ENCODE measurements around the gene U2AF1L4. TPM values are rescaled to one million over a fixed set of nuclear protein-coding genes. Genes with fewer than 3 reads are reported as not detected.

The U2AF1L4 gene
- total and polyA plus RNA-seq, 2 donors (not counting 1 experiment from before 2014, with no cell fraction given) = 62.1 to 89.7 TPM

GRCh38 chr19:35766571-35767104 lies 21.4 kb upstream of the U2AF1L4 start:
- Mint-ChIP-seq H3K27me3 (no peaks in the 10 kb centered on the region), H3K9me3 (ENCODE audit: insufficient read depth) (no peaks in the 10 kb centered on the region), H3K4me3 (no peak overlapping the region), H3K4me1 (peaks cover 3% of the 10 kb centered on the region), H3K27ac (no peak overlapping the region)
- H3K4me3 ChIP-seq (ENCODE audit: control extremely low read depth in 1 of 5, extremely low read depth in 1 of 5, insufficient read depth in 1 of 5, low read depth in 2 of 5, low read length in 4 of 5) = no peak overlapping the region
- no peak for ATAC-seq (ENCODE audit: low read depth)
- WGBS (ENCODE audit: insufficient coverage) = 81% methylated on average over 4 of the region's 11 CpGs
- intact Hi-C loops (cut with micrococcal nuclease) = no loop called here
- peaks cover 0 to 12% of the 10 kb centered on the region in 2 experiments for H3K36me3 ChIP-seq (replicated peaks in 1 of 2; ENCODE audit: control extremely low read depth in 1 of 2, control insufficient read depth in 1 of 2, extremely low read depth in 1 of 2, insufficient read depth in 2 of 2, low read length in 1 of 2)
- H3K27ac ChIP-seq (ENCODE audit: low read length in 2 of 2) = no peak overlapping the region
- no peak overlapping the region for H2AFZ ChIP-seq (ENCODE audit: insufficient read depth, low read depth, low read length, poor library complexity, severe bottlenecking)
- no peak for DNase-seq
- no peak overlapping the region for H3K4me2 ChIP-seq (replicated peaks; ENCODE audit: low read depth, low read length, poor library complexity, severe bottlenecking)
- peaks cover 6% of the 10 kb centered on the region for H3K79me2 ChIP-seq (ENCODE audit: control insufficient read depth, insufficient read depth, low read length)
- TF ChIP-seq EZH2 (IDR thresholded peaks at IDR 0.05; ENCODE audit: borderline replicate concordance, insufficient read depth, low read depth, low read length, poor library complexity, severe bottlenecking) (no peak), CTCF (IDR thresholded peaks at IDR 0.05) (no peak)
- no peaks in the 10 kb centered on the region for H3K4me1 ChIP-seq (ENCODE audit: control insufficient read depth in 2 of 2, insufficient read depth in 2 of 2, low read length in 2 of 2)
- H4K20me1 ChIP-seq (ENCODE audit: control insufficient read depth, insufficient read depth, low read length, poor library complexity, severe bottlenecking) = no peaks in the 10 kb centered on the region
- POLR2A ChIA-PET = interaction anchor here (1.0 kb wide), 1 partner anchor 26 kb away, joined by 3 read pairs; no protein-coding TSS in a partner anchor
- no peaks in the 10 kb centered on the region for H3K9me3 ChIP-seq (ENCODE audit: control extremely low read depth in 1 of 3, control insufficient read depth in 2 of 3, insufficient read depth in 1 of 3, low read length in 2 of 3)
- H3K9ac ChIP-seq (ENCODE audit: low read length) = no peak overlapping the region
- CTCF ChIA-PET = interaction anchor here (0.5 kb wide), 1 partner anchor 72 kb away, joined by 4 read pairs; no protein-coding TSS in a partner anchor
- H3K27me3 ChIP-seq (replicated peaks in 1 of 4; ENCODE audit: control extremely low read depth in 1 of 4, control insufficient read depth in 3 of 4, insufficient read depth in 4 of 4, low read length in 3 of 4) = no peaks in the 10 kb centered on the region

GRCh38 chr19:35764432-35765315 lies 19.5 kb upstream of the U2AF1L4 start:
- ATAC-seq (ENCODE audit: low read depth) = no peak
- no peaks in the 10 kb centered on the region for H3K9me3 ChIP-seq (ENCODE audit: control extremely low read depth in 1 of 3, control insufficient read depth in 2 of 3, insufficient read depth in 1 of 3, low read length in 2 of 3)
- TF ChIP-seq EZH2 (IDR thresholded peaks at IDR 0.05; ENCODE audit: borderline replicate concordance, insufficient read depth, low read depth, low read length, poor library complexity, severe bottlenecking) = no peak
- TF ChIP-seq CTCF (IDR thresholded peaks at IDR 0.05) = no peak
- POLR2A ChIA-PET = no interaction called here
- H3K4me2 ChIP-seq (replicated peaks; ENCODE audit: low read depth, low read length, poor library complexity, severe bottlenecking) = no peak overlapping the region
- peaks cover 14% of the 10 kb centered on the region for H3K79me2 ChIP-seq (ENCODE audit: control insufficient read depth, insufficient read depth, low read length)
- H3K4me3 Mint-ChIP-seq = no peak overlapping the region
- no peaks in the 10 kb centered on the region for H3K27me3 Mint-ChIP-seq
- intact Hi-C loops (cut with micrococcal nuclease) = no loop called here
- no peak overlapping the region for H2AFZ ChIP-seq (ENCODE audit: insufficient read depth, low read depth, low read length, poor library complexity, severe bottlenecking)
- CTCF ChIA-PET = no interaction called here
- H3K4me1 ChIP-seq (ENCODE audit: control insufficient read depth in 2 of 2, insufficient read depth in 2 of 2, low read length in 2 of 2) = no peaks in the 10 kb centered on the region
- peaks cover 4% of the 10 kb centered on the region for H3K4me1 Mint-ChIP-seq
- no peaks in the 10 kb centered on the region for H3K9me3 Mint-ChIP-seq (ENCODE audit: insufficient read depth)
- H3K27ac Mint-ChIP-seq = no peak overlapping the region
- H3K4me3 ChIP-seq (ENCODE audit: control extremely low read depth in 1 of 5, extremely low read depth in 1 of 5, insufficient read depth in 1 of 5, low read depth in 2 of 5, low read length in 4 of 5) = no peak overlapping the region
- no peaks in the 10 kb centered on the region for H4K20me1 ChIP-seq (ENCODE audit: control insufficient read depth, insufficient read depth, low read length, poor library complexity, severe bottlenecking)
- peaks cover 0 to 21% of the 10 kb centered on the region in 2 experiments for H3K36me3 ChIP-seq (replicated peaks in 1 of 2; ENCODE audit: control extremely low read depth in 1 of 2, control insufficient read depth in 1 of 2, extremely low read depth in 1 of 2, insufficient read depth in 2 of 2, low read length in 1 of 2)
- 98% methylated on average over 14 of the region's 17 CpGs for WGBS (ENCODE audit: insufficient coverage)
- DNase-seq = no peak
- H3K27me3 ChIP-seq (replicated peaks in 1 of 4; ENCODE audit: control extremely low read depth in 1 of 4, control insufficient read depth in 3 of 4, insufficient read depth in 4 of 4, low read length in 3 of 4) = no peaks in the 10 kb centered on the region
- H3K27ac ChIP-seq (ENCODE audit: low read length in 2 of 2) = no peak overlapping the region
- H3K9ac ChIP-seq (ENCODE audit: low read length) = no peak overlapping the region
